H1 (cell line): Measurements from ENCODE around the gene CDK9. TPM values are rescaled to one million over a fixed set of nuclear protein-coding genes. Genes with fewer than 3 reads are reported as not detected.

ENCODE experiments used
- CTCF ChIA-PET: fragments of 300-600 bp; sonication (Branson Sonifier 250); formaldehyde crosslinking; loops from one replicate; lab custom pipeline; 2021; ENCODE audit not compliant: partially characterized antibody; lab: Charles Lee
- POLR2A ChIA-PET: fragments of 300-600 bp; sonication (Branson Sonifier 250); formaldehyde crosslinking; loops from one replicate; lab custom pipeline; 2021; ENCODE audit warnings: inconsistent platforms; ENCODE audit not compliant: partially characterized antibody; lab: Charles Lee
- DNase-seq, 2 experiments: peaks; one replicate each; pipeline versions ENCODE4 v3.0.0 to v3.0.0-alpha.2; 2010 to 2022; ENCODE audit warnings: low spot score in 2 of 2, low read depth in 1 of 2, mixed read lengths in 1 of 2
- FAIRE-seq: peaks from 2 replicates; lab custom pipeline; 2011; peaks lifted over from hg19 to GRCh38; lab: Jason Lieb, UNC
- H2AFZ ChIP-seq: 2 replicates; pipeline ENCODE4 v1.8.1; 2012; ENCODE audit warnings: low read length, inconsistent platforms
- H2AK5ac ChIP-seq: 2 replicates; pipeline ENCODE4 v1.6.1; 2013; ENCODE audit warnings: low read depth, low read length
- H2BK120ac ChIP-seq: replicated peaks from 2 replicates; pipeline ENCODE3; 2013; ENCODE audit warnings: low read depth, low read length, inconsistent platforms
- H2BK12ac ChIP-seq: 2 replicates; pipeline ENCODE4 v1.6.1; 2013; ENCODE audit warnings: low read depth, low read length
- H2BK15ac ChIP-seq: 2 replicates; pipeline ENCODE4 v1.6.1; 2013; ENCODE audit warnings: low read length
- H2BK20ac ChIP-seq: 2 replicates; pipeline ENCODE4 v1.6.1; 2013; ENCODE audit warnings: low read length
- H2BK5ac ChIP-seq: 2 replicates; pipeline ENCODE4 v1.6.1; 2013; ENCODE audit warnings: low read depth, low read length
- H3K14ac ChIP-seq: 2 replicates; pipeline ENCODE4 v1.6.1; 2013; ENCODE audit warnings: inconsistent platforms; ENCODE audit not compliant: insufficient read length
- H3K18ac ChIP-seq: 2 replicates; pipeline ENCODE4 v1.6.1; 2013; ENCODE audit warnings: low read length; ENCODE audit errors: extremely low read depth
- H3K23ac ChIP-seq: 2 replicates; pipeline ENCODE4 v1.6.1; 2013; ENCODE audit warnings: inconsistent platforms; ENCODE audit not compliant: insufficient read length
- H3K23me2 ChIP-seq: 2 replicates; pipeline ENCODE4 v1.6.1; 2013; ENCODE audit warnings: low read depth, low read length
- H3K27ac ChIP-seq: 2 replicates; pipeline ENCODE4 v1.6.1; 2011; ENCODE audit warnings: low read depth, low read length, inconsistent platforms
- H3K27me3 ChIP-seq, 4 experiments: replicated peaks in 1 of 4; 1 replicate in 1 of 4; 2 replicates in 3 of 4; pipeline versions ENCODE4 v1.6.1 to v1.8.1; 2011 to 2013; ENCODE audit warnings: low read length in 3 of 4, mild to moderate bottlenecking in 3 of 4, inconsistent platforms in 2 of 4, mixed read lengths in 2 of 4, moderate library complexity in 1 of 4; ENCODE audit not compliant: control insufficient read depth in 3 of 4, insufficient read depth in 3 of 4; ENCODE audit errors: extremely low read depth in 1 of 4
- H3K36me3 ChIP-seq, 4 experiments: 2 replicates each; pipeline versions ENCODE4 v1.6.1 to v1.8.1; 2011 to 2013; ENCODE audit warnings: mild to moderate bottlenecking in 4 of 4, low read length in 3 of 4, moderate library complexity in 2 of 4, control low read depth in 1 of 4, inconsistent platforms in 1 of 4; ENCODE audit not compliant: insufficient read depth in 4 of 4, control insufficient read depth in 2 of 4
- H3K4ac ChIP-seq: replicated peaks from 2 replicates; pipeline ENCODE3; 2013; ENCODE audit warnings: low read length, low read depth, mixed read lengths, inconsistent platforms; ENCODE audit not compliant: insufficient read length
- H3K4me1 ChIP-seq, 4 experiments: replicated peaks in 1 of 4; 1 replicate in 1 of 4; 2 replicates in 3 of 4; pipeline versions ENCODE4 v1.6.1 to v1.8.1; 2011 to 2013; ENCODE audit warnings: low read length in 3 of 4, inconsistent platforms in 2 of 4, mixed read lengths in 1 of 4; ENCODE audit not compliant: insufficient read depth in 4 of 4, control insufficient read depth in 3 of 4
- H3K4me2 ChIP-seq, 2 experiments: 2 replicates each; pipeline versions ENCODE4 v1.6.1 to v1.8.1; 2011 to 2013; ENCODE audit warnings: low read depth in 2 of 2, low read length in 2 of 2, control low read depth in 1 of 2, inconsistent platforms in 1 of 2, mild to moderate bottlenecking in 1 of 2; ENCODE audit not compliant: insufficient read depth in 1 of 2
- H3K4me3 ChIP-seq, 4 experiments: fragments of 200-600, 300-600 bp in 1 of 4; sonication (generic), shearing (Covaris generic), sonication (Bioruptor Twin) in 1 of 4; 2 replicates each; pipeline versions ENCODE4 v1.5.1 to v1.8.1; 2011 to 2016; ENCODE audit warnings: low read length in 4 of 4, low read depth in 3 of 4, control low read depth in 2 of 4, inconsistent platforms in 2 of 4, mild to moderate bottlenecking in 2 of 4, mixed read lengths in 1 of 4, moderate library complexity in 1 of 4; ENCODE audit not compliant: insufficient read depth in 2 of 4; ENCODE audit errors: extremely low read depth in 1 of 4
- H3K56ac ChIP-seq: replicated peaks from 2 replicates; pipeline ENCODE3; 2013; ENCODE audit warnings: low read depth, mild to moderate bottlenecking, mixed read lengths, low read length, inconsistent platforms; ENCODE audit not compliant: insufficient read length
- H3K79me1 ChIP-seq: 2 replicates; pipeline ENCODE4 v1.6.1; 2013; ENCODE audit warnings: low read depth, low read length, control low read depth
- H3K79me2 ChIP-seq, 2 experiments: 2 replicates each; pipeline versions ENCODE4 v1.6.1 to v1.8.1; 2012 to 2013; ENCODE audit warnings: low read length in 2 of 2, mild to moderate bottlenecking in 2 of 2, inconsistent platforms in 1 of 2; ENCODE audit not compliant: insufficient read depth in 2 of 2, control insufficient read depth in 1 of 2
- H3K9ac ChIP-seq, 4 experiments: replicated peaks in 1 of 4; 1 replicate in 1 of 4; 2 replicates in 3 of 4; pipeline versions ENCODE4 v1.6.1 to v1.8.1; 2011 to 2013; ENCODE audit warnings: low read depth in 3 of 4, low read length in 3 of 4, control low read depth in 2 of 4, mild to moderate bottlenecking in 2 of 4, moderate library complexity in 2 of 4, inconsistent platforms in 1 of 4; ENCODE audit errors: extremely low read depth in 1 of 4
- H3K9me3 ChIP-seq, 2 experiments: 2 replicates each; pipeline versions ENCODE4 v1.6.1 to v1.8.1; 2012 to 2013; ENCODE audit warnings: mild to moderate bottlenecking in 2 of 2, moderate library complexity in 2 of 2, control low read depth in 1 of 2, inconsistent platforms in 1 of 2, low read depth in 1 of 2, low read length in 1 of 2, mixed read lengths in 1 of 2; ENCODE audit not compliant: insufficient read depth in 2 of 2
- H4K20me1 ChIP-seq, 2 experiments: replicated peaks in 1 of 2; 2 replicates each; pipeline versions ENCODE3 to v1.8.1; 2011 to 2013; ENCODE audit warnings: inconsistent platforms in 2 of 2, low read length in 2 of 2, mild to moderate bottlenecking in 1 of 2; ENCODE audit not compliant: insufficient read depth in 2 of 2, control insufficient read depth in 1 of 2
- H4K5ac ChIP-seq: 2 replicates; pipeline ENCODE4 v1.6.1; 2013; ENCODE audit warnings: low read length, low read depth, mixed read lengths, inconsistent platforms; ENCODE audit not compliant: insufficient read length
- H4K8ac ChIP-seq: 2 replicates; pipeline ENCODE4 v1.8.0; 2013; ENCODE audit warnings: mild to moderate bottlenecking, moderate library complexity, low read length, inconsistent platforms; ENCODE audit not compliant: insufficient read depth; ENCODE audit errors: extremely low read depth
- H4K91ac ChIP-seq: replicated peaks from 2 replicates; pipeline ENCODE3; 2013; ENCODE audit warnings: low read length, mixed read lengths, inconsistent platforms; ENCODE audit not compliant: insufficient read length
- BRCA1 ChIP-seq: IDR thresholded peaks from 2 replicates; pipeline ENCODE4 v1.6.1; 2012; ENCODE audit warnings: low read depth, low read length, improper control_type of control experiment
- CEBPB ChIP-seq: IDR thresholded peaks from 2 replicates; pipeline ENCODE4 v1.6.1; 2012; ENCODE audit warnings: low read depth, low read length
- FOSL1 ChIP-seq: IDR thresholded peaks from 2 replicates; pipeline ENCODE4 v1.6.1; 2011; ENCODE audit warnings: mild to moderate bottlenecking, low read depth, low read length, moderate library complexity; ENCODE audit not compliant: insufficient read depth
- KDM4A ChIP-seq: IDR thresholded peaks from one replicate; pipeline ENCODE4 v1.7.1; 2012; ENCODE audit warnings: low read depth, mild to moderate bottlenecking, moderate library complexity, low read length, inconsistent platforms; ENCODE audit not compliant: severe bottlenecking
- POLR2A ChIP-seq, 2 experiments: IDR thresholded peaks; 1 replicate in 1 of 2; 2 replicates in 1 of 2; pipeline ENCODE4 v1.6.1; 2011; ENCODE audit warnings: low read depth in 2 of 2, low read length in 2 of 2, mild to moderate bottlenecking in 2 of 2; ENCODE audit errors: control extremely low read depth in 1 of 2
- RBBP5 ChIP-seq: IDR thresholded peaks from 2 replicates; pipeline ENCODE4 v1.7.1; 2012; ENCODE audit warnings: low read depth, mild to moderate bottlenecking, inconsistent platforms, low read length, moderate library complexity, borderline replicate concordance
- SIN3A ChIP-seq, 2 experiments: IDR thresholded peaks in 1 of 2; conservative IDR thresholded peaks in 1 of 2; 2 replicates each; pipeline ENCODE4 v1.6.1; 2011 to 2012; ENCODE audit warnings: low read length in 2 of 2, improper control_type of control experiment in 1 of 2, low read depth in 1 of 2, mild to moderate bottlenecking in 1 of 2
- SIX5 ChIP-seq: IDR thresholded peaks from 2 replicates; pipeline ENCODE4 v1.6.1; 2011; ENCODE audit warnings: mild to moderate bottlenecking, low read depth, low read length
- TBP ChIP-seq: IDR thresholded peaks from 2 replicates; pipeline ENCODE4 v1.6.1; 2011; ENCODE audit warnings: low read depth, low read length, improper control_type of control experiment
- ZNF274 ChIP-seq: IDR thresholded peaks from 2 replicates; pipeline ENCODE4 v1.7.0; 2012; ENCODE audit warnings: low read length, borderline replicate concordance; ENCODE audit errors: extremely low read depth
- WGBS, 2 experiments: shearing (Covaris generic) in 1 of 2; methylation state at CpG; one replicate each; pipeline versions ENCODE4 v1.1.6 to v1.1.7; 2013 to 2015; ENCODE audit warnings: low lambda C conversion rate in 2 of 2, mixed read lengths in 2 of 2, inconsistent platforms in 1 of 2, low coverage in 1 of 2, missing lambda C conversion rate in 1 of 2; ENCODE audit not compliant: insufficient replicate concordance in 2 of 2, insufficient coverage in 1 of 2, insufficient read length in 1 of 2; ENCODE audit errors: extremely low coverage in 1 of 2, missing lambda C conversion rate in 1 of 2; 5-methylcytosine and 5-hydroxymethylcytosine counted together
- polyA plus RNA-seq, 7 experiments: library from polyadenylated mRNA; depleted of rRNA in 3 of 7; stranded (reverse) in 5 of 7; unstranded in 2 of 7; fragments of >200 nt in 5 of 7; fragments of 200-250 nt in 2 of 7; gene quantifications; 1 replicate in 5 of 7; 2 replicates in 1 of 7; 4 replicates in 1 of 7; pipeline versions ENCODE4 v1.2.1 to v1.2.3, GENCODE V29; 2011 to 2013; ENCODE audit warnings: missing spikeins in 2 of 7, mixed read lengths in 2 of 7
- total RNA-seq: library from RNA; stranded (reverse); fragmentation: NEBNext Ultra II Directional; extraction: Animal tissue kit (Norgen Biotek cat#: 25700); gene quantifications from 2 replicates; pipeline ENCODE4 v1.2.1, GENCODE V29; 2021
- TF ChIP-seq, protein P1 (sequence below): IDR thresholded peaks from 2 replicates; pipeline ENCODE4 v1.6.1; 2011; ENCODE audit warnings: low read depth, mild to moderate bottlenecking, low read length; ENCODE audit not compliant: insufficient read depth

CDK9 gene
- total and polyA plus RNA-seq, 2 of the 8 experiments (the other 6 are each of a cell fraction or from before 2014, with no cell fraction given): 69.1 to 87.5 TPM

DNA sequence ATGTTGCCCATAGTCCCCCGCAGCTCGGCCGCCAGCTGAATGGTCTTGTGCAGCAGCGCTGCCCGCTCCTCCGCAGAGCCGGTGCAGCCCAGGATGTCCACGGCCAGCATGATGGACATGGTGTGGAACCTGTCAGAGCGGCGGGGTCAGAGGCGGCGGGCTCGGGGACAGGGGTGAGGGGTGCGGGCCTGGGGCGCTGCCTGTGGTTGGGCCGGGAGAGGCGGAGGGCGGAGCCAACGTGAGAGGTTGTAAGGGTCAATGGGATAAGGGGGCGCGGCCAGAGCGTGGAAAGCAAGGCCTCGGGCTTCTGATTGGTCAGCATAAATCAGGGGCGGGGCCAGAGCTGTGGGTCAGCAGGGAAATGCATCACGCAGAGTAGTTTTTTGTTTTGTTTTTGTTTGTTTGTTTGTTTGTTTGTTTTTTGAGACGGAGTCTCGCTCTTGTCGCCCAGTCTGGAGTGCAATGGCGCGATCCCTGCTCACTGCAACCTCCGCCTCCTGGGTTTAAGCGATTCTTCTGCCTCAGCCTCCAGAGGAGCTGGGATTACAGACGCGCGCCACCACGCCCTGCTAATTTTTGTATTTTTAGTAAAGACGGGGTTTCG, 43.9 kb upstream of the CDK9 start:
- Histone ChIP-seq H3K14ac (no peak overlapping the region), H4K5ac (no peak overlapping the region), H3K79me1 (no peaks in the 10 kb centered on the region)
- no peak for TF ChIP-seq SIX5
- TF ChIP-seq ZNF274: no peak
- no peak for TF ChIP-seq TBP
- TF ChIP-seq, protein P1, sequence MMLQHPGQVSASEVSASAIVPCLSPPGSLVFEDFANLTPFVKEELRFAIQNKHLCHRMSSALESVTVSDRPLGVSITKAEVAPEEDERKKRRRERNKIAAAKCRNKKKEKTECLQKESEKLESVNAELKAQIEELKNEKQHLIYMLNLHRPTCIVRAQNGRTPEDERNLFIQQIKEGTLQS: no peak
- peak; percentile 43; the same call in 1 of the 2 replicates for TF ChIP-seq RBBP5
- TF ChIP-seq FOSL1: no peak
- TF ChIP-seq BRCA1: no peak
- TF ChIP-seq SIN3A (conservative IDR thresholded peaks at IDR 0.05 in 1 of 2, IDR thresholded peaks at IDR 0.05 in 1 of 2; ENCODE audit: low read depth in 1 of 2, low read length in 2 of 2): peak in 1 of 2 experiments; percentile 10; a peak in 1 of 4 replicates
- TF ChIP-seq CEBPB: no peak
- TF ChIP-seq KDM4A: peak; percentile 14
- TF ChIP-seq POLR2A (IDR thresholded peaks at IDR 0.05; ENCODE audit: control extremely low read depth in 1 of 2, low read depth in 2 of 2, low read length in 2 of 2): no peak

More for the DNA sequence above, 43.9 kb upstream of the CDK9 start:
- Histone ChIP-seq H3K4me3 (peak overlapping the region; percentile 32 to 67 (median 47)), H3K23me2 (peaks cover 7% of the 10 kb centered on the region; the same call in 1 of the 2 replicates), H2BK12ac (no peak overlapping the region), H3K56ac (no peak overlapping the region), H2BK20ac (no peak overlapping the region), H3K79me2 (no peaks in the 10 kb centered on the region), H3K27ac (no peak overlapping the region), H3K4ac (no peak overlapping the region), H3K27me3 (no peaks in the 10 kb centered on the region), H2AK5ac (no peak overlapping the region), H4K91ac (no peak overlapping the region), H3K36me3 (no peaks in the 10 kb centered on the region), H4K20me1 (peaks cover 0 to 5% of the 10 kb centered on the region in 2 experiments), H3K9ac (no peak overlapping the region), H3K9me3 (no peaks in the 10 kb centered on the region), H4K8ac (no peak overlapping the region), H3K4me1 (no peaks in the 10 kb centered on the region; a peak in 2 of 7 replicates), H3K23ac (no peak overlapping the region), H3K4me2 (peak overlapping the region; percentile 87 to 92), H2BK120ac (no peak overlapping the region), H2BK5ac (no peak overlapping the region; the same call in 1 of the 2 replicates), H2BK15ac (no peak overlapping the region), H2AFZ (no peak overlapping the region), H3K18ac (no peak overlapping the region)
- 6% methylated on average over 31 of the region's 38 CpGs; no CpG with 5 or more reads in 1 of the 2 experiments for WGBS, 2 experiments
- CTCF ChIA-PET: interaction anchor here (0.5 to 7.3 kb wide), 10 partner anchors 7 to 1441 kb away, joined by 3 to 37 read pairs (median 4); partner anchors contain the start of genes CDK9 and TOR2A
- peak; percentile 67 to 96 for DNase-seq
- peak; percentile 7 for FAIRE-seq
- POLR2A ChIA-PET: interaction anchor here (0.7 to 2.0 kb wide), 10 partner anchors 13 to 291 kb away, joined by 3 to 6 read pairs (median 4); partner anchors contain the start of genes CDK9, LRSAM1 and RPL12
